SKM-1 (cell line): ENCODE data around the gene LIN37.
"Not testable (repeated sequence)": the region's sequence is repeated elsewhere in the genome, so short reads cannot be mapped to it uniquely, and the experiment has no call there.

Source experiments
- DNase-seq: peaks from one replicate; lab custom pipeline; 2025; ENCODE audit not compliant: unreplicated experiment; lab: John Stamatoyannopoulos, UW

Gene LIN37

DNA sequence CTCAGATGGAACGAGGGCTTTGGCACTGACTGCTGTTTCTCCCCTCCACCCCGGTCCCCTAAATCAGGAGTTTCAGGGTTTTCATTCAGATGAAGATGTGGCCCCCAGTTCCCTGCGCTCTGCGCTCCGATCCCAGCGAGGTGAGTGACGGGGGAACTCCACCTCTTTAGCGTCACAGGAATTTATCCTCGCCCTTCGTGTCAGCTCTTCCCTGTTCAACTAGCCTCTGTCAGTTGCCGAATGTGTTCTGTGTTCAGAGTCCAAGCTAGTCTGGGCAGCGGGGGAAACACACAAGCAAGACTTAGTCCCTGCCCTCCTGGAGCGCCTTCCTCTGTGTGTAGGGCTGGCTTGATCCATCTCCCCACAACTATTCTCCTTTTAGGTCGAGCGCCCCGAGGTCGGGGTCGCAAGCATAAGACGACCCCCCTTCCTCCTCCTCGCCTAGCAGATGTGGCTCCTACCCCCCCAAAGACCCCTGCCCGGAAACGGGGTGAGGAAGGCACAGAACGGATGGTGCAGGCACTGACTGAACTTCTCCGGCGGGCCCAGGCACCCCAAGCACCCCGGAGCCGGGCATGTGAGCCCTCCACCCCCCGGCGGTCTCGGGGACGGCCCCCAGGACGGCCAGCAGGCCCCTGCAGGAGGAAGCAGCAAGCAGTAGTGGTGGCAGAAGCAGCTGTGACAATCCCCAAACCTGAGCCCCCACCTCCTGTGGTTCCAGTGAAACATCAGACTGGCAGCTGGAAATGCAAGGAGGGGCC lies 28.8 kb upstream of the LIN37 start:
- DNase-seq = no peak

DNA sequence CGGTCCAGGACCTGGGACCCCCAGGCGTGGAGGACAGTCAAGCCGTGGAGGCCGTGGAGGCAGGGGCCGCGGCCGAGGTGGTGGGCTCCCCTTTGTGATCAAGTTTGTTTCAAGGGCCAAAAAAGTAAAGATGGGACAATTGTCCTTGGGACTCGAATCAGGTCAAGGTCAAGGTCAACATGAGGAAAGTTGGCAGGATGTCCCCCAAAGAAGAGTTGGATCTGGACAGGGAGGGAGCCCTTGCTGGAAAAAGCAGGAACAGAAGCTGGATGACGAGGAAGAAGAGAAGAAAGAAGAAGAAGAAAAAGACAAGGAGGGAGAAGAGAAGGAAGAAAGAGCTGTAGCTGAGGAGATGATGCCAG lies 28.2 kb upstream of the LIN37 start:
- DNase-seq = no peak

DNA sequence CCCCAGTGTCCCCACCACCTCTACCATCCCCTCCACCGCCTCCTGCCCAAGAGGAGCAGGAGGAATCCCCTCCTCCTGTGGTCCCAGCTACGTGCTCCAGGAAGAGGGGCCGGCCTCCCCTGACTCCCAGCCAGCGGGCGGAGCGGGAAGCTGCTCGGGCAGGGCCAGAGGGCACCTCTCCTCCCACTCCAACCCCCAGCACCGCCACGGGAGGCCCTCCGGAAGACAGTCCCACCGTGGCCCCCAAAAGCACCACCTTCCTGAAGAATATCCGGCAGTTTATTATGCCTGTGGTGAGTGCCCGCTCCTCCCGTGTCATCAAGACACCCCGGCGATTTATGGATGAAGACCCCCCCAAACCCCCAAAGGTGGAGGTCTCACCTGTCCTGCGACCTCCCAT lies 27.7 kb upstream of the LIN37 start:
- no peak for DNase-seq

DNA sequence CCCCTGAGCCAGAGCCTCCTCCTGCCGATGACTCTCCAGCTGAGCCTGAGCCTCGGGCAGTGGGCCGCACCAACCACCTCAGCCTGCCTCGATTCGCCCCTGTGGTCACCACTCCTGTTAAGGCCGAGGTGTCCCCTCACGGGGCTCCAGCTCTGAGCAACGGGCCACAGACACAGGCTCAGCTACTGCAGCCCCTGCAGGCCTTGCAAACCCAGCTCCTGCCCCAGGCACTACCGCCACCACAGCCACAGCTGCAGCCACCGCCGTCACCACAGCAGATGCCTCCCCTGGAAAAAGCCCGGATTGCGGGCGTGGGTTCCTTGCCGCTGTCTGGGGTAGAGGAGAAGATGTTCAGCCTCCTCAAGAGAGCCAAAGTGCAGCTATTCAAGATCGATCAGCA lies 27.0 kb upstream of the LIN37 start:
- no peak for DNase-seq

DNA sequence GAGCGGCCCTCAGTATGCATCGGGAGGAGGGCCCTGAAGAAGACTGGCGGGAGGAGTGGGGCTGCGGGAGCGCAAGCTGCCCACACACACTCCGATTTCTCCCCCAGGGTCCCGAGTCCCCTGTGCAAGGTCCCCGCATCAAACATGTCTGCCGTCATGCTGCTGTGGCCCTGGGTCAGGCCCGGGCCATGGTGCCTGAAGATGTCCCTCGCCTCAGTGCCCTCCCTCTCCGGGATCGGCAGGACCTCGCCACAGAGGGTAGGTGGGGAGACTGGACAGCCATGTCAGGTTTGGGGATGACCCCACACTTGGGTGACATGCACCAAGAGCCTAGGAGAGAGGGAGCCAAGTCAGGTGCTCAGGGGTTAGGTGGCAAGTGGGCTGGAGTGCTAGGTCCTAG lies 25.9 kb upstream of the LIN37 start:
- no peak for DNase-seq

DNA sequence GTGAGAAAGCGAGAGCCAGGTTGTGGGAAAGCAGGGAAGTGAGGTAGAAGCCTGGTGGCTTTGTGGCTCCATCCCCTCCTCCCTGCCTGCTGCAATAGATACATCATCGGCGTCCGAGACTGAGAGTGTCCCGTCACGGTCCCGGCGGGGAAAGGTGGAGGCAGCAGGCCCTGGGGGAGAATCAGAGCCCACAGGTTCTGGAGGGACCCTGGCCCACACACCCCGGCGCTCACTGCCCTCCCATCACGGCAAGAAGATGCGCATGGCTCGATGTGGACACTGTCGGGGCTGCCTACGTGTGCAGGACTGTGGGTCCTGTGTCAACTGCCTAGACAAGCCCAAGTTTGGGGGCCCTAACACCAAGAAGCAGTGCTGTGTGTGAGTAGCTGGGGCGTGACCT lies 25.5 kb upstream of the LIN37 start:
- no peak for DNase-seq

DNA sequence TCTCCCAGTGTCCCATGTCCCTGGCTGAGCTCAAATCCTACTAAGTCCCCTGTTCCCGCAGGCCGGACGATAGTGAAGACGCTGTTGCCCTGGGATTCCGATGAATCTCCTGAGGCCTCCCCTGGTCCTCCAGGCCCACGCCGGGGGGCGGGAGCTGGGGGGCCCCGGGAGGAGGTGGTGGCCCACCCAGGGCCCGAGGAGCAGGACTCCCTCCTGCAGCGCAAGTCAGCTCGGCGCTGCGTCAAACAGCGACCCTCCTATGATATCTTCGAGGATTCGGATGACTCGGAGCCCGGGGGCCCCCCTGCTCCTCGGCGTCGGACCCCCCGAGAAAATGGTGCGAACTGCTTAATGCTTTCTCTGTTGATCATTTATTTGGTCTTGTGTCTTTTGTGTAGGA lies 24.7 kb upstream of the LIN37 start:
- no peak for DNase-seq

DNA sequence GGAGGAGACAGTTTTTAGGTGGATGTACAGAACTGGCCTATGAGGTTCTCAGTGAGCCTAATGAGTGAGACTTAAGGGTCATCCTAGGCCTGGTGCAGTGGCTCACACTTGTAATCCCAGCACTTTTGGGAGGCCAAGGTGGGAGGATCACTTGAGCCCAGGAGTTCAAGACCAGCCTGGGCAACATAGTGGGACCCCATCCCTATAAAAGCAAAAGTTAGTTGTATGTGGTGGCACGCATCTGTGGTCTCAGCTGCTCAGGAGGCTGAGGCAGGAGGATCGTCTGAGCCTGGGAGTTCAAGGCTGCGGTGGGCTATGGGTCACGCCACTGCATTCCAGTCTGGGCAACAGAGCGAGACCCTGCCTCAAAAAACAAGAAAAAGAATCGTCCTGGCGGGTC lies 24.2 kb upstream of the LIN37 start:
- not testable (repeated sequence) for DNase-seq

DNA sequence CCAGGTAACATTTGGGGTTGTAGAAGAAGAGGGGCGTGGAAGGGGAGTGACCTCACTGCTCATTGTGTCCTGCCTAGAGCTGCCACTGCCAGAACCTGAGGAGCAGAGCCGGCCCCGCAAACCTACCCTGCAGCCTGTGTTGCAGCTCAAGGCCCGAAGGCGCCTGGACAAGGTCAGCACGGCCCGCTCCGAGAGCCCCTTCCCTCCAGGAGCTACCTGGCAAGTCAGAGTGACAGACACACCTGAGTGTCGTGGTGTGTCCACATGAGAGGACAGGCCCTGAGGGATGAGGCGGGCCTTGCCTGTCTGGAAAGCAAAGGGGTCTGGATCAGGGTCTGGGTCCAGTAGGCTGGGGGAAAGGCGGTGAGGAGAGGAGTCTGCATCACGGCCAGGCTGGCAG lies 23.8 kb upstream of the LIN37 start:
- DNase-seq = no peak

DNA sequence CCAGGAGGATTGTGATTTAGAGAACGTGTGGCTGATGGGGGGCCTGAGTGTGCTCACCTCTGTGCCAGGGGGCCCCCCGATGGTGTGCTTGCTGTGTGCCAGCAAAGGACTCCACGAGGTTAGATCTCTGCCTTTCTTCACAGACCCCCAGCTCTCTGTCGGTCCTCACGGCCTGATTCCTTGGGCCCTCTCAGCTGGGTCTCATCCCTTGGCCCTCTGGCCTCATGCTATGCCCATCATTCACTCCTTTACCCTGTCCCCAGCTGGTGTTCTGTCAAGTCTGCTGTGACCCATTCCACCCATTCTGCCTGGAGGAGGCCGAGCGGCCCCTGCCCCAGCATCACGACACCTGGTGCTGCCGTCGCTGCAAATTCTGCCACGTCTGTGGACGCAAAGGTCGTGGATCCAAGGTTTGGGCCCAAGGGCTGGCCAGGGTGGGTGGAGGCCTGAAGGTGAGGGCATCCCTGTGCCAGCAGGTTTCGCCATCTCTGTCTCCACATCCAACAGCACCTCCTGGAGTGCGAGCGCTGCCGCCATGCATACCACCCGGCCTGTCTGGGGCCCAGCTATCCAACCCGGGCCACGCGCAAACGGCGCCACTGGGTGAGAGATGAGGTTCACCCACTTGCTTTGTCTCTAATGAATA lies 23.0 kb upstream of the LIN37 start:
- no peak for DNase-seq

DNA sequence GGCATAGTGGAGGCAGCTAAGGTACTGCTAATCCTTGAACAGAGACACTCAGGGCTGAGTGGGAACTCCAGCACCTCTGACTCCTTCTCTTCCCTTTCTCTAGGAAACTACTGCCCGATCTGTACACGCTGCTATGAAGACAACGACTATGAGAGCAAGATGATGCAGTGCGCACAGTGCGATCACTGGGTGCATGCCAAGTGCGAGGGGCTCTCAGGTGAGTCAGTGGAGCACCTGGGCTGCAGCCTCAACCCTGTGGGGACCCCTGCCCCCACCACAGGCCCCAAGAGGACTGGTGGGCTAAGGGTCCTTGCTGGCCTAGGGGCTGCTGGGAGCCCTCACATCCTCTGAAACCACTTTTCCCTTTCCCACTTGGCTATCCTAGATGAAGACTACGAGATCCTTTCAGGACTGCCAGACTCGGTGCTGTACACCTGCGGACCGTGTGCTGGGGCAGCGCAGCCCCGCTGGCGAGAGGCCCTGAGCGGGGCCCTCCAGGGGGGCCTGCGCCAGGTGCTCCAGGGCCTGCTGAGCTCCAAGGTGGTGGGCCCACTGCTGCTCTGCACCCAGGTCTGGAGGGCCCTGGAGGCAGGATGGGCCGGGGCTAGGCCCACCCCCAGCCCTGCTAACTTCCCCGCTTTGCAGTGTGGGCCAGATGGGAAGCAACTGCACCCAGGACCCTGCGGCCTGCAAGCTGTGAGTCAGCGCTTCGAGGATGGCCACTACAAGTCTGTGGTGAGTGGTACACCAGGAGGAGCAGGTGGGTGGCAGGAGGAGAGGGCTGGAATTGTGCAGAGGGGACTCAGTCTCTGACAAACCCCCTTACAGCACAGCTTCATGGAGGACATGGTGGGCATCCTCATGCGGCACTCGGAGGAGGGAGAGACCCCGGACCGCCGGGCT lies 21.1 kb upstream of the LIN37 start:
- DNase-seq = no peak

DNA sequence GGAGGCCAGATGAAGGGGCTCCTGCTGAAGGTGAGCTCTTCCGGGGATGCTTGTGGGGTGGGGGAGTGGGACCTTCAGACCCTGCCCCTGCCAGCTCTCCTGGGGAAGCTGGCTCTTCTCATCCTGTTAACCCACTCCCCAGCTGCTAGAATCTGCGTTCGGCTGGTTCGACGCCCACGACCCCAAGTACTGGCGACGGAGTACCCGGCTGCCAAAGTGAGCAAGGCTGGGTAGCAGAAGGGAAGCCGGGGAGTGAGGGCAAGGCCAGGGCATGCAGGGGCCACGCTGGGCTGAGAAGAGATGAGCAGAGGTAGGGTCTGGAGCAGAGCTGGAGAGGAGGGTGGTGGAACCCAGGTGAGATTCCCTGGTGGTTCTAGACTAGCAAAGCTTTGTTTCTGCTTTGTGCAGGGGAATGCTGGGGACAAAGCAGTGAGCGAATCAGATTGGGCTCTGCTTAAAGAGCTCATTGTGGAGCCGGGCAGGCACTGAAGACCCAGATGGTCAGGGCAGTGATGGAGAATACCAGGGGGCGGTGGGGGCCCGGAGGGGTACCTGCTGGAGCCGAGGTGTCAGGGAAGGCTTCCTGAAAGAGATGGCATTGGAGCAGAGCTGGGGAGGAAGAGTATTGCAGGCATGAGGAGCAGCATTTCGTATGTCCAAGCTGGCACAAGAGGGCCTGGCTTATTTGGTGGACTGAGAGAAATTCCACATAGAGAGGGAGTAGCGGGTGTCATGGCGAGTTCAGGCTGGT lies 20.2 kb upstream of the LIN37 start:
- DNase-seq = no peak

DNA sequence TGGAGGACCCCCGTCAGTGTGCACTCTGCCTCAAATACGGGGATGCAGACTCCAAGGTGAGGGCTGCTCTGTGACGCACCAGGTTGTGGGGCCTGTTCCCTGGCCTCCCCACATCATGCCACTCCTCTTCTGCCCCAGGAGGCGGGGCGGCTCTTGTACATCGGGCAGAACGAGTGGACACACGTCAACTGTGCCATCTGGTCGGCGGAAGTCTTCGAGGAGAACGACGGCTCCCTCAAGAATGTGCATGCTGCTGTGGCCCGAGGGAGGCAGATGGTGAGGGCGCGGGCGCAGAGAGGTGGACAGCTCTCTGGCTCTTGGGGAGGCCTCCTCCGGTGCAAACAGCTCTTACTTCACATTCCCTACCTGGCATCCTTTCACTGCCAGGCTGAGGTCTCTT lies 19.4 kb upstream of the LIN37 start:
- no peak for DNase-seq

DNA sequence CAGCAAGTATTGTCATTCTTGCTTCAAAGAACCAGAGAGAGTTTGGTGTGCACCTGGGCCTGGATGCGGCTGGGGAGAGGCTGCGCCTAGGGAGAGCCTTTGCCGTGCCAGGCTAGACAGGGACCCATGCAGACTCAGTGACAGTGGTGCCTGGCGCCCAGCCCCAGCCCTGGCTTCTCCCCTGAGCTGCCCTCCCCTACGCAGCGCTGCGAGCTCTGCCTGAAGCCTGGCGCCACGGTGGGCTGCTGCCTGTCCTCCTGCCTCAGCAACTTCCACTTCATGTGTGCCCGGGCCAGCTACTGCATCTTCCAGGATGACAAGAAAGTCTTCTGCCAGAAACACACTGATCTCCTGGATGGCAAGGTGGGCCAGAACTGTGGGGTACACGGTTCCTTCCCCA lies 18.6 kb upstream of the LIN37 start:
- no peak for DNase-seq

DNA sequence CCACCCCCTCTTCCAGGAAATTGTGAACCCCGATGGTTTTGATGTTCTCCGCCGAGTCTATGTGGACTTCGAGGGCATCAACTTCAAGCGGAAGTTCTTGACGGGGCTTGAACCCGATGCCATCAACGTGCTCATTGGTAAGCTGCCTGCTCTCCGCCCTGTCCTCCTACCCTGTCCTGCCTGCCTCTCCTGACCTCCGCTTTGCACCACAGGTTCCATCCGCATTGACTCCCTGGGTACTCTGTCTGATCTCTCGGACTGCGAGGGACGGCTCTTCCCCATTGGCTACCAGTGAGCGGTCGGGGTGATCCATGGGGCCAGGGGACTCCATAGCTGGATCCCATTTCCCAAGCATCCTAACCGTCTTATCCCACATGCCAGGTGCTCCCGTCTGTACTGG lies 18.1 kb upstream of the LIN37 start:
- no peak for DNase-seq

DNA sequence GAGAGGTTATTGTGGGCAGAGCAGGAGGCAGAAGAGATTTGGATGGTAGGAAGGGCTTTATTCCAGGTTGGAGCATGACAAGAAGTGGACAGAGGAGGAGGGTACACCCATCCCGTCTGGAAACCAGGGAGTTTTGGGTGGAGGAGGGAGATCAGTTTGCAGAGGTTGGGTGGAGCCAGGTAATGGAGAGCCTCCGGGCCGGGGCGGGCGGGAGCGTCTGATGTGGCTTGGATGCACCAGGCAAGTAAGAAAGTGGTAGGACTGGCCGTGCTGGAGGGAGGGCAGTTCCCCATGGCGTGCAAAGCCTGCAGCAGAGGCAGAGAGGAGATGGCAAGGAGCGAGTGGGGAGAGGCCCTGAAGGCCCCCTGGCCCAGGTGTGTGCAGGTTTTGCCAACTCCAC lies 17.0 kb upstream of the LIN37 start:
- DNase-seq = no peak

DNA sequence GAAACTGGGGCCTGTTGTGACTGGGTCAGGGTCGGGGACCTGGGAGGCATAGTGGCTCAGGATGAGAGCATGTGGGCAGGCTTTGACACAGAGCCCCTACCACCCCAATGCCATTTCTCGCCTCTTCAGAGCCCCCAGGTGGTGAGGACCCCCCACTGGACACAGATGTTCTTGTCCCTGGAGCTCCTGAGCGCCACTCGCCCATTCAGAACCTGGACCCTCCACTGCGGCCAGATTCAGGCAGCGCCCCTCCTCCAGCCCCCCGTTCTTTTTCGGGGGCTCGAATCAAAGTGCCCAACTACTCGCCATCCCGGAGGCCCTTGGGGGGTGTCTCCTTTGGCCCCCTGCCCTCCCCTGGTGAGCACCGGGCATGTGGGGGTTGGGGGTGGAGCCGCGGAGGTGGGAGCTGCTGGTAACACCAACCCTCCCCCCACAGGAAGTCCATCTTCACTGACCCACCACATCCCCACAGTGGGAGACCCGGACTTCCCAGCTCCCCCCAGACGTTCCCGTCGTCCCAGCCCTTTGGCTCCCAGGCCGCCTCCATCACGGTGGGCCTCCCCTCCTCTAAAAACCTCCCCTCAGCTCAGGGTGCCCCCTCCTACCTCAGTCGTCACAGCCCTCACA lies 16.5 kb upstream of the LIN37 start:
- no peak for DNase-seq

DNA sequence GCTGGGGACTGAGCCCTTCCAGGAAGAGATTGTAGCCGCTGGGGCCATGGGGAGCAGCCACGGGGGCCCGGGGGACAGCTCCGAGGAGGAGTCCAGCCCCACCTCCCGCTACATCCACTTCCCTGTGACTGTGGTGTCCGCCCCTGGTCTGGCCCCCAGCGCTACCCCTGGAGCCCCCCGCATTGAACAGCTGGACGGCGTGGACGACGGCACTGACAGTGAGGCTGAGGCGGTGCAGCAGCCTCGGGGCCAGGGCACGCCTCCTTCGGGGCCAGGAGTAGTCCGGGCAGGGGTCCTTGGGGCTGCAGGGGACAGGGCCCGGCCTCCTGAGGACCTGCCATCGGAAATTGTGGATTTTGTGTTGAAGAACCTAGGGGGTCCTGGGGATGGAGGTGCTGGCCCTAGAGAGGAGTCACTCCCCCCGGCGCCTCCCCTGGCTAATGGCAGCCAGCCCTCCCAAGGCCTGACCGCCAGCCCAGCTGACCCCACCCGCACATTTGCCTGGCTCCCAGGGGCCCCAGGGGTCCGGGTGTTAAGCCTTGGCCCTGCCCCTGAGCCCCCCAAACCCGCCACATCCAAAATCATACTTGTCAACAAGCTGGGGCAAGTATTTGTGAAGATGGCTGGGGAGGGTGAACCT lies 15.7 kb upstream of the LIN37 start:
- DNase-seq = no peak

DNA sequence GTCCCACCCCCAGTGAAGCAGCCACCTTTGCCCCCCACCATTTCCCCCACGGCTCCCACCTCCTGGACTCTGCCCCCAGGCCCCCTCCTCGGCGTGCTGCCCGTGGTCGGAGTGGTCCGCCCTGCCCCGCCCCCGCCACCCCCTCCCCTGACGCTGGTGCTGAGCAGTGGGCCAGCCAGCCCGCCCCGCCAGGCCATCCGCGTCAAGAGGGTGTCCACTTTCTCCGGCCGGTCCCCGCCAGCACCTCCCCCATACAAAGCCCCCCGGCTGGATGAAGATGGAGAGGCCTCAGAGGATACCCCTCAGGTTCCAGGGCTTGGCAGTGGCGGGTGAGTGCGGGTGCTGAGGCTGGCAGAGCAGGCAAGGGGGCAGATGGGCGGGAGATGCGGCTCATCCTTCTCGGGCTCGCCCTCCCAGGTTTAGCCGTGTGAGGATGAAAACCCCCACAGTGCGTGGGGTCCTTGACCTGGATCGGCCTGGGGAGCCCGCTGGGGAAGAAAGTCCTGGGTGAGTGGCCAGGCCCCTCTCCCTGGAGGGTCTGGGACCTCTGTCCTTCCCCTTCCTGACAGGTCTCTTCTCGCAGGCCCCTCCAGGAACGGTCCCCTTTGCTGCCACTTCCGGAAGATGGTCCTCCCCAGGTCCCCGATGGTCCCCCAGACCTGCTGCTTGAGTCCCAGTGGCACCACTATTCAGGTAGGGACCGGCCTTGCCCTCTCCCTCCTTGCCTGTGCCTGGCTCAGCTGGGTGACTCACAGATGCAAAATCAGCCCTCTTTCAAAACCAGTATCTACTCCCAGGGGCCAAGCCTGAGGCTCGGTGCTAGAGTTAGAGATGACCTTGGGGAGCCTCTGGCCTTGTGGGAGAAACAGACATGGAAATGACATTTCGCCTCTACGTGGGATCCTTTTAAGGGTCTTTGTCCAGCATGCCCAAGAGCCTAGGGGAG lies 14.9 kb upstream of the LIN37 start:
- no peak for DNase-seq
